CD1c-positive myeloid dendritic cell (primary cell): ENCODE results near the gene NOM1.

Source experiments
- DNase-seq: peaks from one replicate; pipeline ENCODE4 v3.0.0-alpha.2; 2016; ENCODE audit errors: extremely low spot score

Gene NOM1

GRCh38 chr7:157004521-157005455 is 55.3 kb downstream of the NOM1 start:
- no peak for DNase-seq

GRCh38 chr7:157005456-157006204 is 56.1 kb downstream of the NOM1 start:
- no peak for DNase-seq

GRCh38 chr7:157006205-157006747 is 56.8 kb downstream of the NOM1 start:
- no peak for DNase-seq

- no peak for DNase-seq
Measured at GRCh38 chr7:157006829-157007469, 57.4 kb downstream of the NOM1 start.

GRCh38 chr7:157007470-157008066 is 58.1 kb downstream of the NOM1 start:
- DNase-seq, result no peak

- no peak for DNase-seq
Measured at GRCh38 chr7:157008206-157009169, 59.0 kb downstream of the NOM1 start.

GRCh38 chr7:157009170-157009777 is 59.8 kb downstream of the NOM1 start:
- no peak for DNase-seq

- no peak for DNase-seq
Measured at GRCh38 chr7:157009778-157010587, 60.5 kb downstream of the NOM1 start.

- DNase-seq, result no peak
Measured at GRCh38 chr7:157010588-157011332, 61.2 kb downstream of the NOM1 start, which contains the start of gene MNX1. TSS of gene MNX1 (minus strand) at chr7:157010663. CDS start at chr7:157010350, 313 bp downstream.

GRCh38 chr7:157011333-157012112 is 62.0 kb downstream of the NOM1 start:
- DNase-seq, result no peak

GRCh38 chr7:157012113-157012547 is 62.6 kb downstream of the NOM1 start:
- DNase-seq, result no peak

- no peak for DNase-seq
Measured at GRCh38 chr7:157013101-157013500, 63.6 kb downstream of the NOM1 start.

GRCh38 chr7:157013602-157014549 is 64.4 kb downstream of the NOM1 start:
- no peak for DNase-seq

GRCh38 chr7:157014635-157015555 is 65.4 kb downstream of the NOM1 start:
- DNase-seq, result no peak

- no peak for DNase-seq
Measured at GRCh38 chr7:157016024-157016351, 66.5 kb downstream of the NOM1 start.
